Measurements from ENCODE around the gene LAMC2. TPM values are rescaled to one million over a fixed set of nuclear protein-coding genes. Genes with fewer than 3 reads are reported as not detected.

The LAMC2 gene
- polyA plus RNA-seq, 3 donors: not detected

DNA sequence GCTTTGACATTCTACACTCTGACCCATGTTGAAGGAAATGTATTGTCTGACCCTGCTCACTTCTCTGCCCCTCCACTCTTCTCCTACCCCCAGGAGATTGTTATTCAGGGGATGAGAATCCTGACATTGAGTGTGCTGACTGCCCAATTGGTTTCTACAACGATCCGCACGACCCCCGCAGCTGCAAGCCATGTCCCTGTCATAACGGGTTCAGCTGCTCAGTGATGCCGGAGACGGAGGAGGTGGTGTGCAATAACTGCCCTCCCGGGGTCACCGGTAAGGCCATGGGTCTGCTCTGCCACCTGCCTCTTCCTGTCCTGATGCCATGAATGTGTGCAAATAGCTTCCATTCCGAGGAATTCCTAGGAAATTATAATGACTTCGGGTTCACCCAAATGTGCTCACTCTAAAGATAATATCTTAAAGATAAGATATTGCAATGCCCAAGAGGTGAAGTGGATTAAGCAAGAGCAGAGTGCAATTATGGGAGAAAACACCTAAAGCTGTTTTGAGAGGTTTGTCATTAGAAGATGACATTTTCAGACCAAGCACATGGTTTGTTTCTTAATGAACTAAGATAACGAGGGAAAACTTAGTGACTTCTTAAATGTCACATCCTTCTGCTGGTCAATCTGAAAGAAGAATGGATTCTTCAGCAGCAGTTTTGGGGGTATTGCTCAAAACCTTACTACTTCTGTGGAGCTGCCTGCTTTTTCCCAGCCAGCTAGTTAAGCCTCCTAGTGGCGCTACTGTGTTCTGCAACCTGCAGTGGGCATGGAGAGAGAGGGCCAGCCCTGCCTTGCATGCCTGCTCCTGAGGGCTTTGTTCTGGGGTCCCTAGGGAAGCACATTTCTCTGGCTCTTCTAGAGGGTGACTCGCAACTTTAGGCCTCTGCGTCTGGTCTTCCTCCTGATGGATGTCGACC lies 41.6 kb downstream of the LAMC2 start:
- H3K9me3 Mint-ChIP-seq: no peaks in the 10 kb centered on the region
- H3K27me3 Mint-ChIP-seq (ENCODE audit: low read depth in 3 of 3): peaks cover 0 to 5% (median 2%) of the 10 kb centered on the region in 3 donors
- peak overlapping the region in 1 of 7 donors; percentile 30 for H3K27ac Mint-ChIP-seq
- intact Hi-C loops (cut with micrococcal nuclease): no loop called here
- Histone ChIP-seq H3K27me3 (ENCODE audit: control insufficient read depth in 2 of 2, insufficient read depth in 2 of 2, low read length in 2 of 2) (no peaks in the 10 kb centered on the region), H3K9me3 (replicated peaks in 1 of 2; ENCODE audit: control insufficient read depth in 1 of 2, insufficient read depth in 1 of 2, low read length in 2 of 2) (no peaks in the 10 kb centered on the region), H3K4me2 (replicated peaks; ENCODE audit: extremely low read depth, low read length, poor library complexity, severe bottlenecking) (no peak overlapping the region), H3K27ac (ENCODE audit: low read depth in 1 of 2, low read length in 2 of 2) (no peak overlapping the region), H4K20me1 (ENCODE audit: insufficient read depth, low read length) (no peaks in the 10 kb centered on the region), H2AFZ (ENCODE audit: insufficient read depth, low read depth, low read length, poor library complexity, severe bottlenecking) (no peak overlapping the region), H3K4me3 (replicated peaks in 1 of 3; ENCODE audit: low read depth in 2 of 3, low read length in 3 of 3) (no peak overlapping the region), H3K4me1 (ENCODE audit: control insufficient read depth in 1 of 2, insufficient read depth in 2 of 2, low read length in 2 of 2) (no peaks in the 10 kb centered on the region), H3K36me3 (replicated peaks in 1 of 2; ENCODE audit: control insufficient read depth in 1 of 2, insufficient read depth in 2 of 2, low read length in 2 of 2) (no peaks in the 10 kb centered on the region), H3K9ac (ENCODE audit: insufficient read depth, low read length, poor library complexity, severe bottlenecking) (no peak overlapping the region), H3K79me2 (ENCODE audit: insufficient read depth, low read length) (no peaks in the 10 kb centered on the region)
- no peaks in the 10 kb centered on the region for H3K36me3 Mint-ChIP-seq
- no peaks in the 10 kb centered on the region for H3K4me1 Mint-ChIP-seq
- peak in 2 of 3 donors; percentile 10 to 12 for DNase-seq
- TF ChIP-seq, protein P1, sequence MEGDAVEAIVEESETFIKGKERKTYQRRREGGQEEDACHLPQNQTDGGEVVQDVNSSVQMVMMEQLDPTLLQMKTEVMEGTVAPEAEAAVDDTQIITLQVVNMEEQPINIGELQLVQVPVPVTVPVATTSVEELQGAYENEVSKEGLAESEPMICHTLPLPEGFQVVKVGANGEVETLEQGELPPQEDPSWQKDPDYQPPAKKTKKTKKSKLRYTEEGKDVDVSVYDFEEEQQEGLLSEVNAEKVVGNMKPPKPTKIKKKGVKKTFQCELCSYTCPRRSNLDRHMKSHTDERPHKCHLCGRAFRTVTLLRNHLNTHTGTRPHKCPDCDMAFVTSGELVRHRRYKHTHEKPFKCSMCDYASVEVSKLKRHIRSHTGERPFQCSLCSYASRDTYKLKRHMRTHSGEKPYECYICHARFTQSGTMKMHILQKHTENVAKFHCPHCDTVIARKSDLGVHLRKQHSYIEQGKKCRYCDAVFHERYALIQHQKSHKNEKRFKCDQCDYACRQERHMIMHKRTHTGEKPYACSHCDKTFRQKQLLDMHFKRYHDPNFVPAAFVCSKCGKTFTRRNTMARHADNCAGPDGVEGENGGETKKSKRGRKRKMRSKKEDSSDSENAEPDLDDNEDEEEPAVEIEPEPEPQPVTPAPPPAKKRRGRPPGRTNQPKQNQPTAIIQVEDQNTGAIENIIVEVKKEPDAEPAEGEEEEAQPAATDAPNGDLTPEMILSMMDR (IDR thresholded peaks at IDR 0.05): peak; percentile 78
- WGBS (ENCODE audit: insufficient coverage): 87% methylated on average over 13 of the region's 16 CpGs
- no peak overlapping the region for H3K4me3 Mint-ChIP-seq

DNA sequence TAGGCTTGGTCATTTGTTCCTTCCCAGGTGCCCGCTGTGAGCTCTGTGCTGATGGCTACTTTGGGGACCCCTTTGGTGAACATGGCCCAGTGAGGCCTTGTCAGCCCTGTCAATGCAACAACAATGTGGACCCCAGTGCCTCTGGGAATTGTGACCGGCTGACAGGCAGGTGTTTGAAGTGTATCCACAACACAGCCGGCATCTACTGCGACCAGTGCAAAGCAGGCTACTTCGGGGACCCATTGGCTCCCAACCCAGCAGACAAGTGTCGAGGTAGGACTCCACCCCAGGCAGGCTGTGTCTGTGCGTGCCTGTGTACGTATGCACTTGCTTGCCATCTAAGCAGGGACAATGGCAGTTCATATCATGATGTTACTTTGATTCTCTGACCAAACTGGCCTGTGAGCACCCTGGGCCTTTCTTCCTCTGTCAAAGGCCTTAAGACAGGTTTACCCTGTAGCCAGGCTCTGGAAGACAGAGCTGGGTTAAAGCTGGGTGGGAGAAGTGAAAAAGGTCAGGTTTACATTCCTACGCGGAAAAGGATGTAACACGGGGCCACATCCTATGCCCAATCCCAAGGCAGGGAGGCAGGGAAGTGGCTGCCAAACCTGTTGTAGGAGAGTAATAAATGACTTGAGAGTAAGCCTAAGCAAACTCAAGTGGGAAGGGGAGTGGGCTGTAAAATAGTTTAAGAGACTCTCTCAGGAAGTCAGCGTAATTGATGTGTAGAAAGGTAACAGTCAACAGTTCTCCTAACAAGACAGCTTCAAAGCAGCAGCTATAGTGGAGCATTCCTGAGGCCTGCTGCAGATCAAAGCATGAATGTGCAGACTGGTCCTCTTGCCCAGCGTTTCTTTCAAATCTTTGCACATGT lies 42.5 kb downstream of the LAMC2 start:
- Mint-ChIP-seq H3K4me1 (no peaks in the 10 kb centered on the region), H3K9me3 (peaks cover 0 to 2% (median 0%) of the 10 kb centered on the region in 7 donors), H3K27me3 (ENCODE audit: low read depth in 3 of 3) (peaks cover 0 to 3% (median 0%) of the 10 kb centered on the region in 3 donors), H3K27ac (no peak overlapping the region), H3K4me3 (no peak overlapping the region), H3K36me3 (no peaks in the 10 kb centered on the region)
- TF ChIP-seq, protein P1 (IDR thresholded peaks at IDR 0.05): peak; percentile 44
- Histone ChIP-seq H3K9me3 (replicated peaks in 1 of 2; ENCODE audit: control insufficient read depth in 1 of 2, insufficient read depth in 1 of 2, low read length in 2 of 2) (no peaks in the 10 kb centered on the region), H2AFZ (ENCODE audit: insufficient read depth, low read depth, low read length, poor library complexity, severe bottlenecking) (no peak overlapping the region), H3K4me3 (replicated peaks in 1 of 3; ENCODE audit: low read depth in 2 of 3, low read length in 3 of 3) (no peak overlapping the region), H3K9ac (ENCODE audit: insufficient read depth, low read length, poor library complexity, severe bottlenecking) (no peak overlapping the region), H3K4me1 (ENCODE audit: control insufficient read depth in 1 of 2, insufficient read depth in 2 of 2, low read length in 2 of 2) (no peaks in the 10 kb centered on the region), H4K20me1 (ENCODE audit: insufficient read depth, low read length) (no peaks in the 10 kb centered on the region), H3K79me2 (ENCODE audit: insufficient read depth, low read length) (no peaks in the 10 kb centered on the region), H3K4me2 (replicated peaks; ENCODE audit: extremely low read depth, low read length, poor library complexity, severe bottlenecking) (no peak overlapping the region), H3K36me3 (replicated peaks in 1 of 2; ENCODE audit: control insufficient read depth in 1 of 2, insufficient read depth in 2 of 2, low read length in 2 of 2) (no peaks in the 10 kb centered on the region), H3K27me3 (ENCODE audit: control insufficient read depth in 2 of 2, insufficient read depth in 2 of 2, low read length in 2 of 2) (no peaks in the 10 kb centered on the region), H3K27ac (ENCODE audit: low read depth in 1 of 2, low read length in 2 of 2) (no peak overlapping the region)
- no peak for DNase-seq
- WGBS (ENCODE audit: insufficient coverage): 96% methylated on average over 11 of the region's 13 CpGs
- intact Hi-C loops (cut with micrococcal nuclease): no loop called here
